Measurements from ENCODE around the gene HDAC9.

DNA sequence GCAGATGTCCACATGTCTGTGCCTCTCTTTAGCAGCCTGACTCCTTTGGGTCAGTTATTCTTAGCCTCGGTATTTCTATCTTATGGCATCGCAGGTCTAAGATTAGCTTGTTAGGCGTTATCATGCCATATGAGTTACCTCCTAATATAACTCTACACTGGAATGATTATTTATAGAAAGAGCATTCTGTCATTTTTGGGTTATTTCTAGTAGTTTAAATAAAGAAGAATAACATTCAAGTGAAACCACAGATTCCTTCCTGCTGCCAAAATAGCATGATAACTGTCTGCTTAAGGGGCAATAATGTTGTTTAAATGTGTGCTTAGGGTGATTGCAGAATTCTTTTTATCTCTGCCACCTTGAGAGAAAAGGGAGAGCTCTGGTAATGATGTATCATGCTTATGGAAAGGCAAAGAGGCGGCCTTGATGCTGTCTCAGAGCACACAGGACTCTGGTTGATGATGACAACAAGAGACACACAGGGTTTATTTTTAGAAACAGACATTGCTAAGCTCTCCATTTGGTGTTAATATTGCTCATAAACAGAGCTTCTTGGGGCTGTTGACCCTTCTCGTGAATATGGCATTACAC is 10.4 kb downstream of the HDAC9 start:
- TF ChIP-seq, protein P1, sequence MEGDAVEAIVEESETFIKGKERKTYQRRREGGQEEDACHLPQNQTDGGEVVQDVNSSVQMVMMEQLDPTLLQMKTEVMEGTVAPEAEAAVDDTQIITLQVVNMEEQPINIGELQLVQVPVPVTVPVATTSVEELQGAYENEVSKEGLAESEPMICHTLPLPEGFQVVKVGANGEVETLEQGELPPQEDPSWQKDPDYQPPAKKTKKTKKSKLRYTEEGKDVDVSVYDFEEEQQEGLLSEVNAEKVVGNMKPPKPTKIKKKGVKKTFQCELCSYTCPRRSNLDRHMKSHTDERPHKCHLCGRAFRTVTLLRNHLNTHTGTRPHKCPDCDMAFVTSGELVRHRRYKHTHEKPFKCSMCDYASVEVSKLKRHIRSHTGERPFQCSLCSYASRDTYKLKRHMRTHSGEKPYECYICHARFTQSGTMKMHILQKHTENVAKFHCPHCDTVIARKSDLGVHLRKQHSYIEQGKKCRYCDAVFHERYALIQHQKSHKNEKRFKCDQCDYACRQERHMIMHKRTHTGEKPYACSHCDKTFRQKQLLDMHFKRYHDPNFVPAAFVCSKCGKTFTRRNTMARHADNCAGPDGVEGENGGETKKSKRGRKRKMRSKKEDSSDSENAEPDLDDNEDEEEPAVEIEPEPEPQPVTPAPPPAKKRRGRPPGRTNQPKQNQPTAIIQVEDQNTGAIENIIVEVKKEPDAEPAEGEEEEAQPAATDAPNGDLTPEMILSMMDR (IDR thresholded peaks at IDR 0.05; ENCODE audit: insufficient read depth, low read length, poor library complexity, severe bottlenecking) = no peak
- TF ChIP-seq EZH2phosphoT487 (conservative IDR thresholded peaks at IDR 0.05; ENCODE audit: low read length) = no peak
